Measurements from ENCODE around the gene TCN2. TPM values are rescaled to one million over a fixed set of nuclear protein-coding genes. Genes with fewer than 3 reads are reported as not detected.

Gene TCN2
- total RNA-seq, 1 donor from 2014 or later, result 43.4 TPM

GRCh38 chr22:30652852-30653251 is 45.9 kb downstream of the TCN2 start:
- no peaks in the 10 kb centered on the region for H3K27me3 ChIP-seq

GRCh38 chr22:30654361-30654760 is 47.4 kb downstream of the TCN2 start:
- Histone ChIP-seq H3K27me3 (no peaks in the 10 kb centered on the region), H3K4me1 (no peaks in the 10 kb centered on the region), H3K27ac (no peak overlapping the region), H3K4me3 (no peak overlapping the region), H3K9me3 (no peaks in the 10 kb centered on the region), H3K36me3 (no peaks in the 10 kb centered on the region)
- intact Hi-C loops (cut with DNase I), result no loop called here
- no peak for TF ChIP-seq CTCF (IDR thresholded peaks at IDR 0.05)
- DNase-seq (no peak), ATAC-seq (no peak)

More at GRCh38 chr22:30652852-30653251, 45.9 kb downstream of the TCN2 start:
- Histone ChIP-seq H3K9me3 (no peaks in the 10 kb centered on the region), H3K27ac (no peak overlapping the region), H3K36me3 (no peaks in the 10 kb centered on the region), H3K4me1 (no peaks in the 10 kb centered on the region), H3K4me3 (no peak overlapping the region)
- TF ChIP-seq CTCF (IDR thresholded peaks at IDR 0.05), result no peak
- intact Hi-C loops (cut with DNase I), result no loop called here
- no peak for DNase-seq
- no peak for ATAC-seq

- Histone ChIP-seq H3K27ac (no peak overlapping the region), H3K9me3 (no peaks in the 10 kb centered on the region), H3K4me3 (no peak overlapping the region), H3K27me3 (no peaks in the 10 kb centered on the region), H3K36me3 (no peaks in the 10 kb centered on the region), H3K4me1 (no peaks in the 10 kb centered on the region)
- intact Hi-C loops (cut with DNase I), result no loop called here
- ATAC-seq, result no peak
- DNase-seq, result no peak
- TF ChIP-seq CTCF (IDR thresholded peaks at IDR 0.05), result no peak
Measured at GRCh38 chr22:30655532-30655931, 48.6 kb downstream of the TCN2 start.

- Histone ChIP-seq H3K27me3 (no peaks in the 10 kb centered on the region), H3K4me3 (no peak overlapping the region), H3K36me3 (peaks cover 23% of the 10 kb centered on the region), H3K9me3 (no peaks in the 10 kb centered on the region), H3K4me1 (peaks cover 9% of the 10 kb centered on the region), H3K27ac (no peak overlapping the region)
- intact Hi-C loops (cut with DNase I), result no loop called here
- ATAC-seq (no peak), DNase-seq (no peak)
- no peak for TF ChIP-seq CTCF (IDR thresholded peaks at IDR 0.05)
Measured at GRCh38 chr22:30662040-30662439, 55.1 kb downstream of the TCN2 start.

- no peak for DNase-seq
Measured at GRCh38 chr22:30664798-30665197, 57.8 kb downstream of the TCN2 start.

More at GRCh38 chr22:30664798-30665197, 57.8 kb downstream of the TCN2 start:
- H3K27ac ChIP-seq, result no peak overlapping the region
- H3K4me3 ChIP-seq, result no peak overlapping the region
- TF ChIP-seq CTCF (IDR thresholded peaks at IDR 0.05), result no peak
- peaks cover 10% of the 10 kb centered on the region for H3K4me1 ChIP-seq
- no peaks in the 10 kb centered on the region for H3K9me3 ChIP-seq
- no peaks in the 10 kb centered on the region for H3K27me3 ChIP-seq
- no peak for ATAC-seq
- intact Hi-C loops (cut with DNase I), result no loop called here
- H3K36me3 ChIP-seq, result peaks cover 23% of the 10 kb centered on the region

Measured in upper lobe of right lung (tissue), 1 donor.